NB4 (cell line): ENCODE data around the gene OR9A2.

ENCODE experiments used
- MYC ChIP-seq: IDR thresholded peaks from 2 replicates; pipeline ENCODE4 v1.6.1; 2011; ENCODE audit warnings: low read depth, low read length
- TF ChIP-seq, protein P1 (sequence below): IDR thresholded peaks from one replicate; pipeline ENCODE4 v1.5.1; 2012; ENCODE audit warnings: low read depth, low read length
- TF ChIP-seq, protein P2 (sequence below): IDR thresholded peaks from 2 replicates; pipeline ENCODE4 v1.6.1; 2011; ENCODE audit warnings: low read depth, low read length

DNA sequence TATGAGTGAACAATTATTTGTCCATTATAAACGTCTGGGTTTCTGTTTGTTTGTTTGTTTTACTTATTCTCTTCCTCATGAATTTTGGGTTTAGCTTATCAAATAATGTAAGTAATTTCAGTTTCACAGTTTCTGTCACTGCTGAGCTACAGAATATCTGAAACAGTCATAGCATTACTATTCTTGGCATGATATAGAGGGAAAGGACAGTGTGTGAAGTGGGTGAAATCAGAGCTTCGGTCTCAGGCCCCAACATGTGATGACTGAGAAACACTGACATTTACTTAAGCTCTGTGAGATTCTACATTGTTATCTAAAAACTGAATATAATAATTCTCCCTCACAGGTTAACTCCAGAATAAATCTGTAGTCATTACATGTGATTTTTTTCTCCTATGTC, 16.5 kb upstream of the OR9A2 start:
- TF ChIP-seq, protein P1, sequence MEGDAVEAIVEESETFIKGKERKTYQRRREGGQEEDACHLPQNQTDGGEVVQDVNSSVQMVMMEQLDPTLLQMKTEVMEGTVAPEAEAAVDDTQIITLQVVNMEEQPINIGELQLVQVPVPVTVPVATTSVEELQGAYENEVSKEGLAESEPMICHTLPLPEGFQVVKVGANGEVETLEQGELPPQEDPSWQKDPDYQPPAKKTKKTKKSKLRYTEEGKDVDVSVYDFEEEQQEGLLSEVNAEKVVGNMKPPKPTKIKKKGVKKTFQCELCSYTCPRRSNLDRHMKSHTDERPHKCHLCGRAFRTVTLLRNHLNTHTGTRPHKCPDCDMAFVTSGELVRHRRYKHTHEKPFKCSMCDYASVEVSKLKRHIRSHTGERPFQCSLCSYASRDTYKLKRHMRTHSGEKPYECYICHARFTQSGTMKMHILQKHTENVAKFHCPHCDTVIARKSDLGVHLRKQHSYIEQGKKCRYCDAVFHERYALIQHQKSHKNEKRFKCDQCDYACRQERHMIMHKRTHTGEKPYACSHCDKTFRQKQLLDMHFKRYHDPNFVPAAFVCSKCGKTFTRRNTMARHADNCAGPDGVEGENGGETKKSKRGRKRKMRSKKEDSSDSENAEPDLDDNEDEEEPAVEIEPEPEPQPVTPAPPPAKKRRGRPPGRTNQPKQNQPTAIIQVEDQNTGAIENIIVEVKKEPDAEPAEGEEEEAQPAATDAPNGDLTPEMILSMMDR: no peak
- TF ChIP-seq, protein P2, sequence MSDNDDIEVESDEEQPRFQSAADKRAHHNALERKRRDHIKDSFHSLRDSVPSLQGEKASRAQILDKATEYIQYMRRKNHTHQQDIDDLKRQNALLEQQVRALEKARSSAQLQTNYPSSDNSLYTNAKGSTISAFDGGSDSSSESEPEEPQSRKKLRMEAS: no peak
- TF ChIP-seq MYC: no peak
